Thyroid gland (tissue), 4 donors: ENCODE measurements around the gene RAPGEF1. TPM values are rescaled to one million over a fixed set of nuclear protein-coding genes. Genes with fewer than 3 reads are reported as not detected.
A peak's percentile ranks its signal among the peaks of the same experiment; 100 is the strongest.

Source experiments
- DNase-seq, 2 donors: peaks; one replicate each; pipeline ENCODE4 v3.0.0-alpha.2; 2019
- H3K27ac ChIP-seq, 3 donors: fragments of 200-600 bp; sonication (generic); 1 replicate in 2 of 3; 2 replicates in 1 of 3; pipeline ENCODE4 v1.5.1; 2016 to 2019; ENCODE audit warnings: mild to moderate bottlenecking in 1 of 3, moderate library complexity in 1 of 3
- H3K27me3 ChIP-seq: fragments of 200-600 bp; sonication (generic); one replicate; pipeline ENCODE4 v1.5.1; 2019
- H3K36me3 ChIP-seq, 2 donors: fragments of 200-600 bp; sonication (generic); one replicate each; pipeline ENCODE4 v1.5.1; 2016 to 2019
- H3K4me1 ChIP-seq, 2 donors: fragments of 200-600 bp; sonication (generic); one replicate each; pipeline ENCODE4 v1.5.1; 2017 to 2019
- H3K4me3 ChIP-seq, 3 donors: fragments of 200-600 bp; sonication (generic); replicated peaks in 1 of 3; 1 replicate in 2 of 3; 2 replicates in 1 of 3; pipeline ENCODE4 v1.5.1; 2016; ENCODE audit warnings: mild to moderate bottlenecking in 1 of 3
- H3K9me3 ChIP-seq: fragments of 200-600 bp; sonication (generic); one replicate; pipeline ENCODE4 v1.5.1; 2017
- CTCF ChIP-seq, 6 experiments: fragments of 200-600 bp in 3 of 6; fragments of 450-650 bp in 3 of 6; sonication (generic) in 3 of 6; IDR thresholded peaks; one replicate each; pipeline ENCODE4 v1.5.1; 2016 to 2019; ENCODE audit warnings: antibody characterized with exemption in 6 of 6, mild to moderate bottlenecking in 2 of 6, inconsistent platforms in 1 of 6, moderate library complexity in 1 of 6
- POLR2A ChIP-seq, 2 donors: fragments of 450-650 bp; IDR thresholded peaks; one replicate each; pipeline ENCODE4 v1.6.1; 2017; ENCODE audit warnings: antibody characterized with exemption in 2 of 2, mild to moderate bottlenecking in 2 of 2, moderate library complexity in 1 of 2
- WGBS, 2 donors: methylation state at CpG; one replicate each; pipeline ENCODE4 v1.1.5; 2017; 5-methylcytosine and 5-hydroxymethylcytosine counted together
- intact Hi-C: fragments of 100-400 bp; cut with DNase I; formaldehyde crosslinking; loops from one replicate; pipeline ENCODE4 v1.15.1; 2023
- total RNA-seq, 4 donors: library from RNA; depleted of rRNA; stranded (reverse); fragments of >200 nt; gene quantifications; one replicate each; pipeline ENCODE4 v1.2.3, GENCODE V29; 2016

RAPGEF1 gene
- total RNA-seq, 4 donors from 2014 or later: 39.6 to 52.5 (median 44.9) TPM

DNA sequence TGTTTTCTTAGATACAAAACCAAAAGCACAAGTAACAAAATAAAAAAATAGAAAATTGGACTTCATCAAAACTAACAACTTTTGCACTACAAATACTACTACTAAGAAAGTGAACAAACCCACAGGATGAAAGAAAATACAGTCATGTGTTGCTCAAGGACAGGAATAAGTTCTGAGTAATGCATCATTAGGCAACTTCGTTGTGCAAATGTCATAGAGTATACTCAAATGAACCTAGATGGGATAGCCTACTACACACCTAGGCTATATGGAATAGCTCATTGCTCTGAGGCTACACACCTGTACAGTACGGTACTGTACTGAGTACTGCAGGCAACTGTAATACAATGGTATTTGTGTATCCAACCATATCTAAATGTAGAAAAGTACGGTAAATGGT is 88.3 kb downstream of the RAPGEF1 start:
- H3K4me1 ChIP-seq: peaks cover 24 to 60% of the 10 kb centered on the region in 2 donors
- H3K9me3 ChIP-seq: no peaks in the 10 kb centered on the region
- no peaks in the 10 kb centered on the region for H3K27me3 ChIP-seq
- H3K36me3 ChIP-seq: no peaks in the 10 kb centered on the region
- intact Hi-C loops: no loop called here
- no peak overlapping the region for H3K4me3 ChIP-seq
- no peak for TF ChIP-seq POLR2A (IDR thresholded peaks at IDR 0.05)
- no peak for TF ChIP-seq CTCF (IDR thresholded peaks at IDR 0.05)
- peak overlapping the region in 1 of 3 donors; percentile 52 for H3K27ac ChIP-seq
- WGBS, 2 donors: 80 to 83% methylated on average over 3 of the region's 3 CpGs
- DNase-seq: no peak

DNA sequence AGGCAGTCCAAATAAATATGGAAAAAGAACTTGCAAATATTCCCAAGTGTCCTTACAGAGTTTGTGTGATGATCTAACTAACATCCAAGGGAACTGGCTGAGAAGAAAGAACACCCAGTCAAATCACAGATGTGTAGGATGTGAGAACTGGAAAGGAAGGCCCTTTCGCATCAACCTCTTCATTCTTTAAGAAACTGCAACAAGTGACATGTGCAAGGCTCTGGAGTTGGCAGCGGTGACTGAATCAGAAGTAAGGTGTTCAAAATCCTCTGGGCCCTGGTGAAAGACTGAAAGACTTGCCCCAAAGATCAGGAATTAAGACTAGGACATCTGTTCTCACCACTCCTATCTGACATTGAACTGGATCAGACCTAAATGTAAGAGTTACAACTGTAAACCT is 88.7 kb downstream of the RAPGEF1 start:
- peaks cover 21 to 56% of the 10 kb centered on the region in 2 donors for H3K4me1 ChIP-seq
- H3K27ac ChIP-seq: no peak overlapping the region
- TF ChIP-seq CTCF (IDR thresholded peaks at IDR 0.05) (no peak), POLR2A (IDR thresholded peaks at IDR 0.05) (no peak)
- H3K4me3 ChIP-seq: no peak overlapping the region
- no peaks in the 10 kb centered on the region for H3K27me3 ChIP-seq
- intact Hi-C loops: no loop called here
- DNase-seq: no peak
- no peaks in the 10 kb centered on the region for H3K36me3 ChIP-seq
- no peaks in the 10 kb centered on the region for H3K9me3 ChIP-seq
- WGBS, 2 donors: 92 to 97% methylated on average over 2 of the region's 2 CpGs

DNA sequence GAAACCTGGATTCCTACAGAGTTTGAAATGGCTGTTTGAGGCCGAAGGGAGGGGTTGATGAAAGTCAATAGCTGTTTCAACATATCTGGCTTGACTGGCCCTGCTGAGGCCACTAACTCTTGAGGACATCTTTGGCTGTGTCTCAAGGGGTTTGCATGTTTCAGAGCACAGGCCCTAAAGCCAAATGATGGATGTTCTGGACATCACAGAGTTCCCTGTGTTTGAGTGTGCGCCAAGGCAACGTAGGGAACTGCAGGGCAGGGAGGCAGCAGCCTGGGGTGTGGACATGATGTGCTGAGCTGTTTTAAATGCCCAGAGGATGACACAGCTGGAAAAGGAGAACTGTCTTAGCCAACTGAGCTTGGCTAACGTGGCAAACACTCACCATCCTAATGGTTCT is 89.6 kb downstream of the RAPGEF1 start:
- no peak for DNase-seq
- 60 to 67% methylated on average over 4 of the region's 4 CpGs for WGBS, 2 donors
- intact Hi-C loops: no loop called here
- H3K4me1 ChIP-seq: peaks cover 20 to 57% of the 10 kb centered on the region in 2 donors
- TF ChIP-seq CTCF (IDR thresholded peaks at IDR 0.05): no peak
- no peak for TF ChIP-seq POLR2A (IDR thresholded peaks at IDR 0.05)
- no peaks in the 10 kb centered on the region for H3K9me3 ChIP-seq
- no peak overlapping the region for H3K4me3 ChIP-seq
- peak overlapping the region in 2 of 3 donors; percentile 19 to 31 for H3K27ac ChIP-seq
- H3K27me3 ChIP-seq: no peaks in the 10 kb centered on the region
- H3K36me3 ChIP-seq: no peaks in the 10 kb centered on the region

- WGBS, 2 donors: 86 to 89% methylated on average over 6 of the region's 6 CpGs
- H3K36me3 ChIP-seq: no peaks in the 10 kb centered on the region
- TF ChIP-seq CTCF (IDR thresholded peaks at IDR 0.05): no peak
- TF ChIP-seq POLR2A (IDR thresholded peaks at IDR 0.05): no peak
- intact Hi-C loops: no loop called here
- H3K27me3 ChIP-seq: no peaks in the 10 kb centered on the region
- no peaks in the 10 kb centered on the region for H3K9me3 ChIP-seq
- DNase-seq: no peak
- peak overlapping the region in 1 of 3 donors; percentile 31 for H3K27ac ChIP-seq
- H3K4me1 ChIP-seq: peaks cover 20 to 57% of the 10 kb centered on the region in 2 donors
- no peak overlapping the region for H3K4me3 ChIP-seq
Observed at GRCh38 chr9:131649646-131650045, 90.2 kb downstream of the RAPGEF1 start.

GRCh38 chr9:131645078-131645776 is 94.6 kb downstream of the RAPGEF1 start:
- H3K27ac ChIP-seq: peak overlapping the region; percentile 46 to 90 (median 87)
- H3K36me3 ChIP-seq: no peaks in the 10 kb centered on the region
- H3K27me3 ChIP-seq: no peaks in the 10 kb centered on the region
- WGBS, 2 donors: 47 to 48% methylated on average over 12 to 13 of the region's 13 CpGs
- TF ChIP-seq POLR2A (IDR thresholded peaks at IDR 0.05) (peak in 1 of 2 donors; percentile 19), CTCF (IDR thresholded peaks at IDR 0.05) (no peak)
- no peak overlapping the region for H3K4me3 ChIP-seq
- peak; percentile 70 to 75 for DNase-seq
- peaks cover 41 to 74% of the 10 kb centered on the region in 2 donors for H3K4me1 ChIP-seq
- intact Hi-C loops: no loop called here
- H3K9me3 ChIP-seq: no peaks in the 10 kb centered on the region
